GM12878 (cell line): ENCODE results near the gene CNOT11. TPM values are rescaled to one million over a fixed set of nuclear protein-coding genes. Genes with fewer than 3 reads are reported as not detected.

Experiments used
- ATAC-seq: fragments of 200-7000 bp; cut with Tn5 transposase; 3 replicates; pipeline ENCODE4 v1.9.1; 2020; ENCODE audit warnings: mild to moderate bottlenecking, moderate library complexity
- BruUV-seq: library from RNA; stranded (reverse); fragments of 400-500 nt; replicated peaks from 2 replicates; lab custom pipeline; 2021; lab: Mats Ljungman, UMichigan
- CTCF ChIA-PET: fragments of 300-600 bp; sonication (Branson Sonifier 250); formaldehyde crosslinking; extraction: SDS; loops from one replicate; lab custom pipeline; 2021; ENCODE audit warnings: inconsistent platforms; lab: Yijun Ruan, JAX
- POLR2A ChIA-PET: fragments of 350-600 bp; formaldehyde crosslinking; extraction: SDS; loops from one replicate; lab custom pipeline; 2021; ENCODE audit warnings: inconsistent platforms; lab: Charles Lee
- RAD21 ChIA-PET: fragments of 300-600 bp; sonication (Branson Sonifier 250); formaldehyde crosslinking; loops from one replicate; lab custom pipeline; 2023; ENCODE audit warnings: antibody characterized with exemption; ENCODE audit not compliant: unreplicated experiment; lab: Charles Lee
- SMC1A ChIA-PET: fragments of 300-600 bp; sonication (Branson Sonifier 250); formaldehyde crosslinking; loops from one replicate; lab custom pipeline; 2023; ENCODE audit not compliant: unreplicated experiment, uncharacterized antibody; lab: Charles Lee
- DNase-seq: peaks from one replicate; pipeline ENCODE4 v3.0.0-alpha.2; 2011; ENCODE audit warnings: low read depth, low spot score
- FAIRE-seq: peaks from 3 replicates; lab custom pipeline; 2011; peaks lifted over from hg19 to GRCh38; lab: Jason Lieb, UNC
- H2AFZ ChIP-seq: 2 replicates; pipeline ENCODE4 v1.6.0; 2011; ENCODE audit warnings: low read depth, low read length, control low read depth; ENCODE audit not compliant: control insufficient read depth
- H3K27ac ChIP-seq: 2 replicates; pipeline ENCODE4 v1.5.1; 2011; ENCODE audit warnings: control low read depth; ENCODE audit not compliant: control insufficient read depth, insufficient read depth
- H3K27me3 ChIP-seq, 2 experiments: replicated peaks in 1 of 2; 2 replicates each; pipeline versions ENCODE4 v1.6.0 to v1.6.1; 2011; ENCODE audit warnings: low read length in 1 of 2; ENCODE audit not compliant: control insufficient read depth in 2 of 2, insufficient read depth in 2 of 2
- H3K36me3 ChIP-seq, 2 experiments: 2 replicates each; pipeline ENCODE4 v1.5.1; 2011; ENCODE audit warnings: low read length in 1 of 2; ENCODE audit not compliant: control insufficient read depth in 2 of 2, insufficient read depth in 2 of 2
- H3K4me1 ChIP-seq: 2 replicates; pipeline ENCODE4 v1.6.1; 2011; ENCODE audit warnings: mild to moderate bottlenecking, low read length, moderate library complexity, mixed read lengths; ENCODE audit not compliant: control insufficient read depth, insufficient read depth
- H3K4me2 ChIP-seq: 2 replicates; pipeline ENCODE4 v1.6.0; 2011; ENCODE audit warnings: control low read depth; ENCODE audit not compliant: control insufficient read depth, insufficient read depth
- H3K4me3 ChIP-seq: fragments of 200-600 bp; sonication (generic); 2 replicates; pipeline ENCODE4 v1.5.1; 2016
- H3K79me2 ChIP-seq: 2 replicates; pipeline ENCODE4 v1.6.0; 2011; ENCODE audit warnings: low read length; ENCODE audit not compliant: control insufficient read depth, insufficient read depth
- H3K9ac ChIP-seq: 2 replicates; pipeline ENCODE4 v1.8.0; 2011; ENCODE audit warnings: low read length, control low read depth, mixed read lengths; ENCODE audit not compliant: control insufficient read depth, insufficient read depth
- H3K9me3 ChIP-seq: replicated peaks from 3 replicates; pipeline ENCODE4 v1.5.1; 2011; ENCODE audit warnings: mild to moderate bottlenecking, low read length; ENCODE audit not compliant: control insufficient read depth, insufficient read depth
- H4K20me1 ChIP-seq: 2 replicates; pipeline ENCODE4 v1.6.0; 2011; ENCODE audit not compliant: control insufficient read depth, insufficient read depth
- CHD4 ChIP-seq: fragments of 200-600 bp; sonication (generic); IDR thresholded peaks from 2 replicates; pipeline ENCODE4 v1.6.1; 2016; ENCODE audit warnings: mild to moderate bottlenecking
- FOXK2 ChIP-seq: fragments of 450-650 bp; IDR thresholded peaks from 2 replicates; pipeline ENCODE4 v1.6.1; 2017; ENCODE audit warnings: mild to moderate bottlenecking, moderate library complexity
- SMAD1 ChIP-seq: fragments of 450-650 bp; IDR thresholded peaks from 2 replicates; pipeline ENCODE4 v1.6.1; 2018; ENCODE audit warnings: mild to moderate bottlenecking, low read depth; ENCODE audit not compliant: partially characterized antibody
- TCF12 ChIP-seq: IDR thresholded peaks from 2 replicates; pipeline ENCODE4 v1.6.1; 2011; ENCODE audit warnings: low read depth, mild to moderate bottlenecking, low read length
- WGBS: methylation state at CpG from one replicate; pipeline ENCODE4 v1.1.6; 2016; ENCODE audit warnings: low lambda C conversion rate; ENCODE audit not compliant: insufficient replicate concordance, insufficient coverage; ENCODE audit errors: missing lambda C conversion rate; 5-methylcytosine and 5-hydroxymethylcytosine counted together
- in situ Hi-C: fragments of 300-500 bp; cut with MboI; formaldehyde crosslinking; loops from 9 replicates; pipeline ENCODE4 v1.14.3; 2018; ENCODE audit warnings: mixed read lengths
- intact Hi-C: fragments of 100-400 bp; cut with micrococcal nuclease; formaldehyde crosslinking; loops from one replicate; pipeline ENCODE4 v1.14.2; 2022; ENCODE audit not compliant: unreplicated experiment
- polyA plus RNA-seq, 11 experiments: library from polyadenylated mRNA; depleted of rRNA in 4 of 11; unstranded in 6 of 11; stranded (reverse) in 5 of 11; fragments of >200 nt; fragmentation: Nextera tagmentation in 4 of 11; fragmentation: Illumina TruSeq in 1 of 11; extraction: Ambion mirVana in 4 of 11; extraction: Trizol in 1 of 11; gene quantifications; 1 replicate in 1 of 11; 2 replicates in 10 of 11; pipeline versions ENCODE4 v1.2.1 to v1.2.3, GENCODE V29; 2011 to 2016; ENCODE audit warnings: inconsistent platforms in 2 of 11, missing spikeins in 2 of 11, low read depth in 1 of 11
- total RNA-seq, 4 experiments: library from RNA; depleted of rRNA in 3 of 4; stranded (reverse); fragments of >200 nt in 3 of 4; fragmentation: Illumina TruSeq in 1 of 4; extraction: Trizol in 1 of 4; gene quantifications; 2 replicates each; pipeline versions ENCODE4 v1.2.1 to v1.2.3, GENCODE V29; 2013 to 2021
- TF ChIP-seq, protein P1 (sequence below): fragments of 450-650 bp; IDR thresholded peaks from 2 replicates; pipeline ENCODE4 v1.6.1; 2017; ENCODE audit warnings: low read depth, mild to moderate bottlenecking, moderate library complexity
- TF ChIP-seq, protein P2 (sequence below): fragments of 450-650 bp; IDR thresholded peaks from 2 replicates; pipeline ENCODE4 v1.6.1; 2017; ENCODE audit warnings: mild to moderate bottlenecking

Gene CNOT11
- total and polyA plus RNA-seq, 10 of the 15 experiments (the other 5 are each of a cell fraction or from before 2014, with no cell fraction given), result 10.8 to 111 (median 50.5) TPM

DNA sequence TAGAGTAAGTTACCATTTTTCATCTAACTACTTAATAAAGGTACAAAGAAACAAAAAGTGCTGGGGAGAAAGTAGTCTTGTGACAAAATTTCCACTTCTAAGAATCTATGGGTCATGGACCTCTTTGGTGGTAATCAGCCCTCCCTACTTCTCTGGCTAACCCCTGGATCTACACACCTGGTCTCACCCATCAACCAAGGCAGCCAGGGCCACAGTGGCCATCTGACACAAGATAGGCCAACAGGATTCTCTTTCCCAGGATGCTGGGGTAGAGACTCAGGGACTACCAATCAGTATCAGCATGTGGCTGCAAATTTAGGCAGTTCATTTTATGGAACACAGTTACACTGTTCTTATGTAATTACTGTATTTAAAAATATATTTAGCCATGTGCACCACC lies 38.0 kb downstream of the CNOT11 start:
- no peaks in the 10 kb centered on the region for H3K27me3 ChIP-seq
- FAIRE-seq, result no peak
- DNase-seq, result no peak
- SMC1A ChIA-PET, result no interaction called here
- CTCF ChIA-PET, result no interaction called here
- no peaks in the 10 kb centered on the region for H3K9me3 ChIP-seq
- BruUV-seq, result no TSS peak
- RAD21 ChIA-PET, result no interaction called here
- no peak for TF ChIP-seq TCF12
- TF ChIP-seq, protein P1, sequence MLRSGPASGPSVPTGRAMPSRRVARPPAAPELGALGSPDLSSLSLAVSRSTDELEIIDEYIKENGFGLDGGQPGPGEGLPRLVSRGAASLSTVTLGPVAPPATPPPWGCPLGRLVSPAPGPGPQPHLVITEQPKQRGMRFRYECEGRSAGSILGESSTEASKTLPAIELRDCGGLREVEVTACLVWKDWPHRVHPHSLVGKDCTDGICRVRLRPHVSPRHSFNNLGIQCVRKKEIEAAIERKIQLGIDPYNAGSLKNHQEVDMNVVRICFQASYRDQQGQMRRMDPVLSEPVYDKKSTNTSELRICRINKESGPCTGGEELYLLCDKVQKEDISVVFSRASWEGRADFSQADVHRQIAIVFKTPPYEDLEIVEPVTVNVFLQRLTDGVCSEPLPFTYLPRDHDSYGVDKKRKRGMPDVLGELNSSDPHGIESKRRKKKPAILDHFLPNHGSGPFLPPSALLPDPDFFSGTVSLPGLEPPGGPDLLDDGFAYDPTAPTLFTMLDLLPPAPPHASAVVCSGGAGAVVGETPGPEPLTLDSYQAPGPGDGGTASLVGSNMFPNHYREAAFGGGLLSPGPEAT, result no peak
- TF ChIP-seq CHD4, result no peak
- ATAC-seq, result no peak
- in situ Hi-C loops, result no loop called here
- intact Hi-C loops, result no loop called here
- no peak overlapping the region for H3K9ac ChIP-seq
- H3K4me3 ChIP-seq, result no peak overlapping the region
- H3K36me3 ChIP-seq, result peaks cover 0 to 13% of the 10 kb centered on the region in 2 experiments
- H3K27ac ChIP-seq, result no peak overlapping the region
- POLR2A ChIA-PET, result interaction anchor here (0.6 kb wide), 1 partner anchor 9 kb away, joined by 3 read pairs; no protein-coding TSS in a partner anchor
- no peaks in the 10 kb centered on the region for H3K4me1 ChIP-seq
- no peak overlapping the region for H3K4me2 ChIP-seq
- no peak overlapping the region for H2AFZ ChIP-seq
- no peaks in the 10 kb centered on the region for H3K79me2 ChIP-seq
- no peaks in the 10 kb centered on the region for H4K20me1 ChIP-seq

DNA sequence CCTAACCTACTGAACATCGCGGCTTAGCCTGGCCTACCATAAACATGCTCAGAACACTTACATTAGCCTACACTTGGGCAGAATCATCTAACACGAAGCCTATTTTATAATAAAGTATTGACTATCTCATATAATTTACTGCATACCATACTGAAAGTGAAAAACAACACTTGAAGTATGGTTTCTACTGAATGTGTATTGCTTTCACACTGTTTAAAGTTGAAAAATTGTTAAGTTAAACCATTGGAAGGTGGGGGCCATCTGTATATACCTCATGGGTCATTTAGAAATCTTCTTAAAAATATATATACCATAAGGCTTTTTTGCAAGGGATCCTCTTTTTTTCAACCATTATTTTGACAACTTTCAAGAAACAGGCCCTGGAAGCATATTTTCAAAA lies 39.3 kb downstream of the CNOT11 start:
- no peak overlapping the region for H3K4me3 ChIP-seq

More for the DNA sequence above, 39.3 kb downstream of the CNOT11 start:
- ChIA-PET POLR2A (no interaction called here), CTCF (no interaction called here), SMC1A (no interaction called here), RAD21 (no interaction called here)
- Histone ChIP-seq H3K9me3 (no peaks in the 10 kb centered on the region), H3K79me2 (no peaks in the 10 kb centered on the region), H3K4me1 (no peaks in the 10 kb centered on the region), H3K27ac (no peak overlapping the region), H3K4me2 (no peak overlapping the region), H3K36me3 (peaks cover 0 to 7% of the 10 kb centered on the region in 2 experiments; a peak in 3 of 4 replicates), H3K9ac (no peak overlapping the region), H4K20me1 (no peaks in the 10 kb centered on the region), H3K27me3 (no peaks in the 10 kb centered on the region), H2AFZ (no peak overlapping the region)
- DNase-seq, result no peak
- BruUV-seq, result no TSS peak
- intact Hi-C loops, result no loop called here
- FAIRE-seq, result no peak
- in situ Hi-C loops, result no loop called here
- TF ChIP-seq, protein P2, sequence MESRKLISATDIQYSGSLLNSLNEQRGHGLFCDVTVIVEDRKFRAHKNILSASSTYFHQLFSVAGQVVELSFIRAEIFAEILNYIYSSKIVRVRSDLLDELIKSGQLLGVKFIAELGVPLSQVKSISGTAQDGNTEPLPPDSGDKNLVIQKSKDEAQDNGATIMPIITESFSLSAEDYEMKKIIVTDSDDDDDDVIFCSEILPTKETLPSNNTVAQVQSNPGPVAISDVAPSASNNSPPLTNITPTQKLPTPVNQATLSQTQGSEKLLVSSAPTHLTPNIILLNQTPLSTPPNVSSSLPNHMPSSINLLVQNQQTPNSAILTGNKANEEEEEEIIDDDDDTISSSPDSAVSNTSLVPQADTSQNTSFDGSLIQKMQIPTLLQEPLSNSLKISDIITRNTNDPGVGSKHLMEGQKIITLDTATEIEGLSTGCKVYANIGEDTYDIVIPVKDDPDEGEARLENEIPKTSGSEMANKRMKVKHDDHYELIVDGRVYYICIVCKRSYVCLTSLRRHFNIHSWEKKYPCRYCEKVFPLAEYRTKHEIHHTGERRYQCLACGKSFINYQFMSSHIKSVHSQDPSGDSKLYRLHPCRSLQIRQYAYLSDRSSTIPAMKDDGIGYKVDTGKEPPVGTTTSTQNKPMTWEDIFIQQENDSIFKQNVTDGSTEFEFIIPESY, result no peak
- TF ChIP-seq FOXK2, result no peak
- no peak for TF ChIP-seq SMAD1
- WGBS, result 96% methylated on average over 3 of the region's 3 CpGs
- peak; percentile 53; the same call in 2 of the 3 replicates for ATAC-seq
